ENCODE results near the gene PCDHB1. TPM values are rescaled to one million over a fixed set of nuclear protein-coding genes. Genes with fewer than 3 reads are reported as not detected.

The PCDHB1 gene
- not detected for total RNA-seq
- long read RNA-seq = 0 reads

GRCh38 chr5:141050622-141051520 lies at the start of gene PCDHB1:
PCDHB1 (plus strand) TSS chr5:141051374; CDS start chr5:141051471, 97 bp downstream.
- intact Hi-C loops (cut with micrococcal nuclease) = no loop called here
- no peak for DNase-seq
- no peak for ATAC-seq

GRCh38 chr5:141001446-141001843 lies 49.7 kb upstream of the PCDHB1 start:
- ATAC-seq = no peak

GRCh38 chr5:141001844-141002604 lies 49.1 kb upstream of the PCDHB1 start:
- DNase-seq = no peak
- intact Hi-C loops (cut with micrococcal nuclease) = no loop called here
- no peak for ATAC-seq

More at GRCh38 chr5:141001446-141001843, 49.7 kb upstream of the PCDHB1 start:
- DNase-seq = no peak
- intact Hi-C loops (cut with micrococcal nuclease) = no loop called here

- ATAC-seq = no peak
- intact Hi-C loops (cut with micrococcal nuclease) = no loop called here
- DNase-seq = no peak
These were observed 48.6 kb upstream of the PCDHB1 start for GRCh38 chr5:141002605-141002965.

GRCh38 chr5:141003031-141003430 lies 48.1 kb upstream of the PCDHB1 start:
- intact Hi-C loops (cut with micrococcal nuclease) = no loop called here
- ATAC-seq (no peak), DNase-seq (no peak)

- ATAC-seq (no peak), DNase-seq (no peak)
- intact Hi-C loops (cut with micrococcal nuclease) = no loop called here
These were observed 47.2 kb upstream of the PCDHB1 start for GRCh38 chr5:141003791-141004611.

GRCh38 chr5:141007791-141008190 lies 43.4 kb upstream of the PCDHB1 start:
- intact Hi-C loops (cut with micrococcal nuclease) = no loop called here
- no peak for DNase-seq

GRCh38 chr5:141010047-141010793 lies 41.0 kb upstream of the PCDHB1 start:
- intact Hi-C loops (cut with micrococcal nuclease) = no loop called here
- DNase-seq = no peak
- ATAC-seq = no peak

More at GRCh38 chr5:141007791-141008190, 43.4 kb upstream of the PCDHB1 start:
- ATAC-seq = no peak

- ATAC-seq (no peak), DNase-seq (no peak)
- intact Hi-C loops (cut with micrococcal nuclease) = no loop called here
These were observed 33.2 kb upstream of the PCDHB1 start for GRCh38 chr5:141017943-141018342.

- ATAC-seq (no peak), DNase-seq (no peak)
- intact Hi-C loops (cut with micrococcal nuclease) = no loop called here
These were observed 28.8 kb upstream of the PCDHB1 start for GRCh38 chr5:141022384-141022783.

- no peak for ATAC-seq
These were observed 20.2 kb upstream of the PCDHB1 start for GRCh38 chr5:141031006-141031405.

GRCh38 chr5:141032626-141033025 lies 18.5 kb upstream of the PCDHB1 start:
- ATAC-seq (no peak), DNase-seq (no peak)
- intact Hi-C loops (cut with micrococcal nuclease) = no loop called here

More at GRCh38 chr5:141031006-141031405, 20.2 kb upstream of the PCDHB1 start:
- intact Hi-C loops (cut with micrococcal nuclease) = no loop called here
- no peak for DNase-seq

- ATAC-seq (no peak), DNase-seq (no peak)
- intact Hi-C loops (cut with micrococcal nuclease) = no loop called here
These were observed 12.1 kb upstream of the PCDHB1 start for GRCh38 chr5:141039061-141039460.

- intact Hi-C loops (cut with micrococcal nuclease) = no loop called here
- no peak for ATAC-seq
- DNase-seq = no peak
These were observed 11.7 kb upstream of the PCDHB1 start for GRCh38 chr5:141039517-141039916.

- intact Hi-C loops (cut with micrococcal nuclease) = no loop called here
- ATAC-seq = peak; percentile 49
- peak; percentile 36 for DNase-seq
These were observed 10.9 kb upstream of the PCDHB1 start for GRCh38 chr5:141040093-141040770.

GRCh38 chr5:141040771-141041426 lies 10.3 kb upstream of the PCDHB1 start:
- peak; percentile 90 for DNase-seq
- intact Hi-C loops (cut with micrococcal nuclease) = no loop called here
- peak; percentile 95 for ATAC-seq

- intact Hi-C loops (cut with micrococcal nuclease) = no loop called here
These were observed 9.8 kb upstream of the PCDHB1 start for GRCh38 chr5:141041427-141041785.

GRCh38 chr5:141042555-141042954 lies 8.6 kb upstream of the PCDHB1 start:
- intact Hi-C loops (cut with micrococcal nuclease) = no loop called here
- DNase-seq (no peak), ATAC-seq (no peak)

More at GRCh38 chr5:141041427-141041785, 9.8 kb upstream of the PCDHB1 start:
- DNase-seq = no peak
- ATAC-seq = no peak
